ENCODE results near the gene RTRAF.

- TF ChIP-seq CTCF (IDR thresholded peaks at IDR 0.05 in 2 of 3, conservative IDR thresholded peaks at IDR 0.05 in 1 of 3; ENCODE audit: borderline replicate concordance in 1 of 3, insufficient read depth in 1 of 3, low read depth in 2 of 3, low read length in 2 of 3) = no peak
- no peak for TF ChIP-seq TCF7L2 (IDR thresholded peaks at IDR 0.05; ENCODE audit: borderline replicate concordance, extremely low read depth, insufficient read depth, insufficient read length)
- TF ChIP-seq SP1 (IDR thresholded peaks at IDR 0.05; ENCODE audit: low read depth) = no peak
- TF ChIP-seq, protein P1, sequence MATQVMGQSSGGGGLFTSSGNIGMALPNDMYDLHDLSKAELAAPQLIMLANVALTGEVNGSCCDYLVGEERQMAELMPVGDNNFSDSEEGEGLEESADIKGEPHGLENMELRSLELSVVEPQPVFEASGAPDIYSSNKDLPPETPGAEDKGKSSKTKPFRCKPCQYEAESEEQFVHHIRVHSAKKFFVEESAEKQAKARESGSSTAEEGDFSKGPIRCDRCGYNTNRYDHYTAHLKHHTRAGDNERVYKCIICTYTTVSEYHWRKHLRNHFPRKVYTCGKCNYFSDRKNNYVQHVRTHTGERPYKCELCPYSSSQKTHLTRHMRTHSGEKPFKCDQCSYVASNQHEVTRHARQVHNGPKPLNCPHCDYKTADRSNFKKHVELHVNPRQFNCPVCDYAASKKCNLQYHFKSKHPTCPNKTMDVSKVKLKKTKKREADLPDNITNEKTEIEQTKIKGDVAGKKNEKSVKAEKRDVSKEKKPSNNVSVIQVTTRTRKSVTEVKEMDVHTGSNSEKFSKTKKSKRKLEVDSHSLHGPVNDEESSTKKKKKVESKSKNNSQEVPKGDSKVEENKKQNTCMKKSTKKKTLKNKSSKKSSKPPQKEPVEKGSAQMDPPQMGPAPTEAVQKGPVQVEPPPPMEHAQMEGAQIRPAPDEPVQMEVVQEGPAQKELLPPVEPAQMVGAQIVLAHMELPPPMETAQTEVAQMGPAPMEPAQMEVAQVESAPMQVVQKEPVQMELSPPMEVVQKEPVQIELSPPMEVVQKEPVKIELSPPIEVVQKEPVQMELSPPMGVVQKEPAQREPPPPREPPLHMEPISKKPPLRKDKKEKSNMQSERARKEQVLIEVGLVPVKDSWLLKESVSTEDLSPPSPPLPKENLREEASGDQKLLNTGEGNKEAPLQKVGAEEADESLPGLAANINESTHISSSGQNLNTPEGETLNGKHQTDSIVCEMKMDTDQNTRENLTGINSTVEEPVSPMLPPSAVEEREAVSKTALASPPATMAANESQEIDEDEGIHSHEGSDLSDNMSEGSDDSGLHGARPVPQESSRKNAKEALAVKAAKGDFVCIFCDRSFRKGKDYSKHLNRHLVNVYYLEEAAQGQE (IDR thresholded peaks at IDR 0.05; ENCODE audit: low read depth) = no peak
- TF ChIP-seq FOSL1 (IDR thresholded peaks at IDR 0.05; ENCODE audit: low read depth) = no peak
- TF ChIP-seq POLR2A (IDR thresholded peaks at IDR 0.05; ENCODE audit: borderline replicate concordance, extremely low read depth, insufficient read depth, insufficient read length) = no peak
- no peak for TF ChIP-seq POLR2AphosphoS5 (IDR thresholded peaks at IDR 0.05; ENCODE audit: low read depth, low read length)
- TF ChIP-seq RAD21 (IDR thresholded peaks at IDR 0.05; ENCODE audit: low read depth) = no peak
- no peak for TF ChIP-seq MAX (IDR thresholded peaks at IDR 0.05)
- TF ChIP-seq ELF1 (IDR thresholded peaks at IDR 0.05; ENCODE audit: borderline replicate concordance, low read depth) = no peak
- no peak for TF ChIP-seq ZNF274 (IDR thresholded peaks at IDR 0.05; ENCODE audit: low read depth, low read length)
- TF ChIP-seq EZH2 (IDR thresholded peaks at IDR 0.05) = no peak
- no peak for TF ChIP-seq SRF (IDR thresholded peaks at IDR 0.05; ENCODE audit: low read depth)
These were observed 34.2 kb downstream of the RTRAF start for GRCh38 chr14:52023518-52023917.

Data from HCT116 (cell line).